Stimulated activated CD4-positive, alpha-beta T cell treated with anti-CD3 and anti-CD28 coated beads, TNF-alpha, amount 100 ng/mL, for 1 hour (primary cell): ENCODE results near the gene SCARB2.

ENCODE experiments used
- DNase-seq, 3 donors: peaks; one replicate each; pipeline ENCODE4 v3.0.0-alpha.2; 2020; ENCODE audit warnings: low read depth in 3 of 3, low spot score in 1 of 3

Gene SCARB2

GRCh38 chr4:76155979-76156378 lies 57.6 kb downstream of the SCARB2 start:
- no peak for DNase-seq

- DNase-seq, result no peak
Measured at GRCh38 chr4:76153356-76153755, 60.3 kb downstream of the SCARB2 start.

- DNase-seq, result peak; percentile 75 to 95 (median 90)
Measured at GRCh38 chr4:76148142-76148865, 65.3 kb downstream of the SCARB2 start, which contains the start of gene NUP54. NUP54 (minus strand) TSS chr4:76148397; CDS start chr4:76148374, 23 bp downstream.

GRCh38 chr4:76147454-76148141 lies 66.0 kb downstream of the SCARB2 start:
- DNase-seq, result peak in 1 of 3 donors; percentile 9

- no peak for DNase-seq
Measured at GRCh38 chr4:76144546-76144945, 69.1 kb downstream of the SCARB2 start.

GRCh38 chr4:76141241-76141640 lies 72.4 kb downstream of the SCARB2 start:
- no peak for DNase-seq

- DNase-seq, result no peak
Measured at GRCh38 chr4:76127754-76128153, 85.9 kb downstream of the SCARB2 start.

- DNase-seq, result no peak
Measured at GRCh38 chr4:76125816-76126215, 87.8 kb downstream of the SCARB2 start.

GRCh38 chr4:76120199-76120598 lies 93.4 kb downstream of the SCARB2 start:
- DNase-seq, result no peak

- DNase-seq, result no peak
Measured at GRCh38 chr4:76117536-76117935, 96.1 kb downstream of the SCARB2 start.

GRCh38 chr4:76116821-76117220 lies 96.8 kb downstream of the SCARB2 start:
- no peak for DNase-seq
